HG02678 (cell line): ENCODE data around the gene CYTH1.
"Not testable (repeated sequence)": the region's sequence is repeated elsewhere in the genome, so short reads cannot be mapped to it uniquely, and the experiment has no call there.

Experiments
- ATAC-seq: cut with Tn5 transposase; IDR thresholded peaks from one replicate; pipeline ENCODE4 v1.9.1; 2021; ENCODE audit warnings: mild to moderate bottlenecking, moderate library complexity; ENCODE audit not compliant: unreplicated experiment

Gene CYTH1

DNA sequence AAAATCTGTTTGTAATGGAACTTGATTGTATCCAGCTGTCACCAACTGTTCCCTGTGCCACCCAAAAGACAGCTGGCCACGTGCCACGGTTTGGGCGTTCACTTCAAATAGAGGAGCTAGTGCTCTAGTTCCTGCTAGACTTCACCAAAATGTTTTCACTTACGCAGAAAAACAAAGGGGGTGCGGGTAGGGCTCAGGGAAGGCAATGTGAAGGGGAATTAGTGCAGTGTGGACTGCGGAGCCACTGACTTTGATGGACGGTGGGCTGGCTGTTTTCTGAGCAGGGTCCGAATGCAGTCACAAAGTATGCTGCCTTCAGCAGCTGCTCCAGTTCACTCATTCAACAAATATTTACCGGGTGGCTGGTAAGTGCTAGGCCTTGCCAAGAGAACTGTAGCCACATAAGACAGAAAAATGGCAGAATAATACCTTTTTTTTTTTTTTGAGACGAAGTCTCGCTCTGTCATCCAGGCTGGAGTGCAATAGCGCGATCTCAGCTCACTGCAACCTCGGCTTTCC, 7.6 kb upstream of the CYTH1 start:
- ATAC-seq: no peak

- ATAC-seq: no peak
Observed at GRCh38 chr17:78789149-78789662, 7.1 kb upstream of the CYTH1 start.

DNA sequence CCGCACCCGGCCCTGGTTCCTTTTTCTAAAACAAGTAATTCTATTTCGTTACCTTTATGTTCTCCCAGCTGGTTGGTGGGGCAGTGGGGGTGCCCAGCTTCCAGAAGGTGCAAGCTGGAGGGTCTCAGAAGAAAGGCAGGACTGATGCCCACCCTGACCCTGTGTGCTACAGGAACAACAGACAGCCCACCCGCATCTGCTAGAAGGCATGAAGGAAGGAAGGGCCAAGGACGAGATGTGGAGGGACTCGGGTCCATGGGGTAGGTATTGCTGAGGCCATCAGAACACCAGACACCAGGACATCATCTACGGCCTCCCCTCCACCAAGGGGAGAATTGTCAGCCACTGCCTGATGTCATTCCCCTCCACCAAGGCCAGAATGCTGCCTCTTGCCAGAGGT, 6.4 kb upstream of the CYTH1 start:
- no peak for ATAC-seq

DNA sequence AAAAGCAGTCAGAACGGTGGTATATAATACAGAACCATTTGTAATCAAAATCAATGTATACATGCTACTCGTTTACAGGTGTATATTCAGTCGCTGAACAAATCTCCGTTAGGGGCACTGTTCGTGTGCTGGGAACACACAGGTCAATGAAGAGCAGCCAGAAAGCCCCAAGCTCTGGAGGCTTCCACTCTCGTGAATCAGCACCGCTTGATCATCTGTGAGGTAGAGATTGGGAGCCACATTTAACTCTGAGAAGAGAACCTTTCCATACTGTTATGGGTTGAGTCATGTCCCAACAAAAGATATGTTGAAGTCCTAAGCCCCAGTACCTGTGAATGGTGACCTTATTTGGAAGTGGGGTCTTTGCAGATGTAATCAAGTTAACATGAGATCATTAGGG, 5.4 kb upstream of the CYTH1 start:
- ATAC-seq: no peak

DNA sequence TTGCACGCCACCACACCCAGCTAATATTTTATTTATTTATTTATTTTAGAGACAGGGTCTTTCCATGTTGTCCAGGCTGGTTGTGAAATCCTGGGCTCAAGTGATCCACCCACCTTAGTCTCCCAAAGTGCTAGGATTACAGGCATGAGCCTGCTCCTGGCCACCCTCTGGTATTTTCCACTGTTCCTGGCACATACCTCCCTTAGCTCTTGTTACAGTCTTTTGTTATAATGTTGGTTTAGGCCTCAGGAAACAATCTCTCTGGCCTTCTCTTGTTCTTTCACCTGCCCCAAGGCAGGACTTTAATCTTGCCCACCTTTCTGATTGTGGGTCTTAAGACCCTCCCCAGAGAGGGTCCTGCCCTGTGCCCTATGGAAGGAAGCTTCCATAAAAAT, 3.6 kb upstream of the CYTH1 start:
- ATAC-seq: no peak

DNA sequence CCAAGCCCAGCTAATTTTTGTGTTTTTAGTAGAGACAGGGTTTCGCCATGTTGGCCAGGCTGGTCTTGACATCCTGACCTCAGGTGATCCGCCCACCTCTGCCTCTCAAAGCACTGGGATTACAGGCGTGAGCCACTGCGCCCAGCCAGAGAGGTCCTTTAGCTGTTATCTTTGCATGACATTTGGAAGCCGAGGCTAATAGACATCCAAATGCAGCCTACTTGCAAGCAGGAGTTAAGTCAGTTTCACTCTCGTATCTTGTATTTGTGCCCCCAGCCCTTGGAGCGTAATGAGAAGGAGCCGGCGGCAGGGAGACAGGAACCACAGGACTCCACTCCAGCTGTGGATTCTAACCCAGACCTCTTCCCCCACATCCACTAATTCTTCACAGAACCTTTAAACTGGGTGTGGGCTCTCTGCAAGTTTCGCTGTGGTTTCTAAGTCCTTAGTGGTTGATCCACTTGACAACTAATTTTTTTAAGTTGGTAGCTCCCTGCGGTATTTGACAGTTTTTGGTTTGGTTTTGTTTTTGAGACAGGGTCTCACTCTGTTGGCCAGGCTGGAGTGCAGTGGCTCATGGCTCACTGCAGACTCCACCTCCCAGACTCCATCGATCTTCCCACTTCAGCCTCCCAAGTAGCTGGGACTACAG, 3.1 kb upstream of the CYTH1 start:
- no peak for ATAC-seq

GRCh38 chr17:78784352-78784751, 2.3 kb upstream of the CYTH1 start:
- ATAC-seq: no peak

DNA sequence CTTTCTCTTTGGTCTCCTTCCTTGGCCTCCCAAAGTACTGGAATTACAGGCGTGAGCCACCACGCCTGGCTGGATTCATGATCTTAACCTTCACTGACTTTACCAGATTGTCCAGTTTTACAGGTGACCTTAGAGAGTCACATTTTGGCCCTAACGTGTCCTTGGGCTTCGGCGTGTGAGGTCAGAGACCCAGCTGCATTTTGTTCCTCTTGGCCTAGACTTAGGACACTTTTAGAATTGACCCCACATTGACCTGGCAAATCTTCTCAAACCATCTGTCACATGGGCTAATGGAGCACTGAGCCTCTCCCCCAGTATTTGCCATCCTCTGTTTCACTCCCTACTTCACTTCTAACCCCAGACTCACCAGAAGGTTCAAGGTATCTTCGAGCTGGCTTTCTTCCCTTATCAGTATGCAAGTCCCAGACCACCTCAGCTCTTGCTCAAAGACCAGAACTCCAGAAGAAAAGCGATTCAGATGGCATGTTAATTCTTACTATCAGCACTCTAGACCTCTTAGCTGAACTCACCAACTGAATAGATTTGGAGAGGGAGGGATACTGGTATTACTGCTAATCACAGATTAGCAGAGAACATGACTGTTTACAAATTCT, 1.7 kb upstream of the CYTH1 start:
- ATAC-seq: no peak

- ATAC-seq: peak; percentile 16
Observed at GRCh38 chr17:78781104-78781892, 775 bp downstream of the CYTH1 start.

DNA sequence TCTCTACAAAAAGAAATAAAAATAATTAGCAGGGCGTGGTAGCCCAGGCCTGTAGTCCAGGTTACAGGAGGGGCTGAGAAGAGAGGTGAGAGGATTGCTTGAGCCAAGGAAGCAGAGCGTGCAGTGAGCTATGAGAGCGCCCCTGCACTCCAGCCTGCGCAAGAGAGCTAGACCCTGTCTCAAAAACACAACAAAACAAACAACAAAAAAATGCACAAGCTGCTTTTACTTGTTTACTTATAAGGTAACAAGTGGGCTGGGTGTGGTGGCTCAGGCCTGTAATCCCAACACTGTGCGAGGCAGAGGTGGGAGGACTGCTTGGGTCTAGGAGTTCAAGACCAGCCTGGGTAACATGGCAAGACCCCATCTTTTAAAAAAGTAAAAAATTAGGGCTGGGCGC, 1.7 kb downstream of the CYTH1 start:
- ATAC-seq: no peak

DNA sequence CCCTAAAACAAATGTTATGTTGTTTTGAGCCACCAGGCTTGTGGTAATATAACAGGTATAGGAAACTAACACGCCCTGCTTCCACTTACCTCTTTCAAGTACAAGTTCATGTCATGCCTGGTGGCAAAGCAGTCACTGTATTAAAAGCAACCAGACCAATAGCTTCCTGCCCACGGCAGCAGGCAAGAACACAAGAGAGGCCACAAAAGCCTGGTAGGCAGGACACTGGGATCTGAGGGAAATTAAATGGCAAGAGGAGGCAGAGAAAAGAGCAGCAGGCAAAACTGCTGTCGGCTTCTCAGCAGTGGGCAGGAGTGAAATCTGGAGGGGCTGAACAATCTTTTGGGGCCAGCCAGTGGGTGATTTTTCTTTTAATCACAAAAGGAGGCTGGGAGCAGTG, 2.2 kb downstream of the CYTH1 start:
- ATAC-seq: no peak

GRCh38 chr17:78779286-78779651, 2.8 kb downstream of the CYTH1 start:
- ATAC-seq: not testable (repeated sequence)

- no peak for ATAC-seq
Observed at GRCh38 chr17:78777881-78778280, 4.2 kb downstream of the CYTH1 start.

- peak; percentile 45 for ATAC-seq
Observed at GRCh38 chr17:78774956-78775571, 7.0 kb downstream of the CYTH1 start.

DNA sequence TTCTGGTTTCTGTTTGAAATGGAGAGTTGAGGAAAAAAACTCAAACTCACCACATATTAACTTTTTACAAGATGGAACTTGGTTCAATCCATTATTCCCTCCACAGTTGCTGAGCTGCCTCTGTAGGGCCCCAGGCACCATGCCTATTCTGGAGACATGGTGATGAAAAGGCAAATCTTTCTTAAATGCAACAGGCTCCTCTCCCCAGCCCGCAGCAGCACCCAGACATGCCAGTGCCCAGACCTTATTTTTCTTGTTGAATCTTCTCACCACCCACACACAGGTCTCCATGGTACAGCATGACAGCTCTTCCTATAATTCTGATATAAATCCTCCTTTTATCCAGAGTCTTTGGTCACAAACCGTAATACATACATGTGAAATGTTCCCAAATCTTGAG, 7.6 kb downstream of the CYTH1 start:
- no peak for ATAC-seq

DNA sequence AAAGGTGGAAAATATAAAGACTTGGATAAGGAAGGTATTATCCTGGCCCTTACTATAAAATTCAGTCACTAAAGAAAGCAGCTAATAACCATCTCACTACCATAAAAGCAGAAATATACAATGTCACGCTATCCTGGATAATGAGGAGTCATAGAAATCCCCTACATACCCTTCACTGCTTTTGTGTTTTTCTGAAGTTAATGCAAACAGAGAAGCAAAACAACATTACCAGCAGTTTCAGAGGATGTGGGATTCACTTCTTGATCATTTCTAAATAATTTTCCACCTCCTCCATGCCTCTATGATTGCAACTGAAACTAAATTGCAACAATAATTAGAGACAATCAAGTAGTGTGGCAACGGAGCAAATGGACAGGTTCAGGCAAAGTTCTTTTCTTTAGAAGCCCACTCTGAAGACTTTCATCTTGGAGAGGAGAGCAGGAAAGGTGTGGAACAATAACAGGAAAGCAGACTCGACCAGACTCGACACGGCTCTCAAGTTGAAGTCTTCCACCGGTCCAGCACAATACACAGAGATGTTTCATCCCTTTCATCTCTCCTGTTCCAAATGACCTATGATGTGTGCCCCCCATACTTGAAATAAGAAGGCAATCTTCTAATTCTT, 10.2 kb downstream of the CYTH1 start:
- ATAC-seq: no peak

GRCh38 chr17:78769196-78769773, 12.8 kb downstream of the CYTH1 start:
- ATAC-seq: no peak

- ATAC-seq: no peak
Observed at GRCh38 chr17:78767806-78768205, 14.3 kb downstream of the CYTH1 start.

- ATAC-seq: no peak
Observed at GRCh38 chr17:78766743-78767294, 15.3 kb downstream of the CYTH1 start.

- no peak for ATAC-seq
Observed at GRCh38 chr17:78766225-78766624, 15.8 kb downstream of the CYTH1 start.
